ENCODE data around the gene PTPRR. TPM values are rescaled to one million over a fixed set of nuclear protein-coding genes. Genes with fewer than 3 reads are reported as not detected.

The PTPRR gene
- total RNA-seq, 1 experiment from 2014 or later, result 0.46 TPM

- Mint-ChIP-seq H3K4me1 (peaks cover 36% of the 10 kb centered on the region), H3K27me3 (ENCODE audit: low read depth) (no peaks in the 10 kb centered on the region), H3K36me3 (0 out of 2 replicates have a peak, but pooled peaks cover 3% of the 10 kb centered on the region), H3K9me3 (peaks cover 9% of the 10 kb centered on the region; the same call in 1 of the 2 replicates), H3K4me3 (no peak overlapping the region), H3K27ac (no peak overlapping the region)
- ChIA-PET CTCF (interaction anchor here (0.6 kb wide), 1 partner anchor 645 kb away, joined by 7 read pairs; no protein-coding TSS in a partner anchor), POLR2A (no interaction called here)
- TF ChIP-seq ZNF219 (CRISPR knock-in tag; IDR thresholded peaks at IDR 0.05; ENCODE audit: borderline replicate concordance), result no peak
- no peak for TF ChIP-seq NFATC4 (CRISPR knock-in tag; IDR thresholded peaks at IDR 0.05)
- TF ChIP-seq ELF4 (CRISPR knock-in tag; IDR thresholded peaks at IDR 0.05; ENCODE audit: low read depth), result no peak
- no peak for TF ChIP-seq ERG (CRISPR knock-in tag; IDR thresholded peaks at IDR 0.05)
- TF ChIP-seq PRRX2 (CRISPR knock-in tag; IDR thresholded peaks at IDR 0.05), result no peak
- TF ChIP-seq ZSCAN18 (CRISPR knock-in tag; IDR thresholded peaks at IDR 0.05), result no peak
- TF ChIP-seq SOX15 (CRISPR knock-in tag; IDR thresholded peaks at IDR 0.05), result no peak
- TF ChIP-seq ZNF425 (CRISPR knock-in tag; conservative IDR thresholded peaks at IDR 0.05), result no peak
- TF ChIP-seq TCF7 (CRISPR knock-in tag; IDR thresholded peaks at IDR 0.05; ENCODE audit: low read depth), result no peak
- no peak for TF ChIP-seq E2F4 (CRISPR knock-in tag; IDR thresholded peaks at IDR 0.05; ENCODE audit: borderline replicate concordance, low read depth)
- TF ChIP-seq ZNF121 (CRISPR knock-in tag; IDR thresholded peaks at IDR 0.05), result no peak
- TF ChIP-seq ZNF416 (CRISPR knock-in tag; IDR thresholded peaks at IDR 0.05), result no peak
- TF ChIP-seq NR1H2 (CRISPR knock-in tag; IDR thresholded peaks at IDR 0.05), result no peak
- no peak for TF ChIP-seq ETV6 (CRISPR knock-in tag; IDR thresholded peaks at IDR 0.05)
- no peak for TF ChIP-seq EMX1 (CRISPR knock-in tag; IDR thresholded peaks at IDR 0.05)
- no peak for TF ChIP-seq ZBTB43 (CRISPR knock-in tag; IDR thresholded peaks at IDR 0.05)
- ATAC-seq (no peak), DNase-seq (ENCODE audit: low spot score) (no peak)
Observed at GRCh38 chr12:70666364-70666763, 254.2 kb downstream of the PTPRR start.

GRCh38 chr12:70664465-70664881, 256.1 kb downstream of the PTPRR start:
- H3K27me3 Mint-ChIP-seq (ENCODE audit: low read depth), result no peaks in the 10 kb centered on the region
- peak overlapping the region; percentile 60 for H3K4me3 Mint-ChIP-seq
- H3K27ac Mint-ChIP-seq, result peak overlapping the region; percentile 95
- TF ChIP-seq ZNF121 (CRISPR knock-in tag; IDR thresholded peaks at IDR 0.05) (peak; percentile 89), JUN (CRISPR knock-in tag; IDR thresholded peaks at IDR 0.05) (no peak)
- H3K9me3 Mint-ChIP-seq, result peaks cover 9% of the 10 kb centered on the region; the same call in 1 of the 2 replicates
- POLR2A ChIA-PET, result interaction anchor here (0.6 to 0.8 kb wide), 2 partner anchors 21 to 73 kb away, joined by 4 to 5 read pairs; no protein-coding TSS in a partner anchor
- DNase-seq (ENCODE audit: low spot score) (peak; percentile 23), ATAC-seq (peak; percentile 83)
- peaks cover 40% of the 10 kb centered on the region for H3K4me1 Mint-ChIP-seq
- H3K36me3 Mint-ChIP-seq, result 0 out of 2 replicates have a peak, but pooled peaks cover 3% of the 10 kb centered on the region
- CTCF ChIA-PET, result interaction anchor here (1.5 kb wide), 1 partner anchor 74 kb away, joined by 8 read pairs; no protein-coding TSS in a partner anchor

Data from WTC11 (cell line).